COLO829 (cell line): ENCODE measurements around the gene PNPLA6.
A peak's percentile ranks its signal among the peaks of the same experiment; 100 is the strongest.

ENCODE experiments used
- DNase-seq: peaks from one replicate; pipeline ENCODE4 v3.0.0; 2012; ENCODE audit warnings: low spot score

The PNPLA6 gene

GRCh38 chr19:7535047-7535997 lies at the start of gene PNPLA6:
TSS of gene PNPLA6 (plus strand) at chr19:7535717. CDS start at chr19:7535789, 72 bp downstream.
- peak; percentile 93 for DNase-seq

GRCh38 chr19:7486923-7487322 lies 48.6 kb upstream of the PNPLA6 start:
- no peak for DNase-seq

- DNase-seq, result peak; percentile 97
These were observed 46.7 kb upstream of the PNPLA6 start, which contains the start of gene PEX11G for GRCh38 chr19:7488736-7489353. TSS of gene PEX11G (minus strand) at chr19:7489035. CDS start at chr19:7489010, 25 bp downstream.

GRCh38 chr19:7489609-7490044 lies 45.9 kb upstream of the PNPLA6 start:
- no peak for DNase-seq

- DNase-seq, result no peak
These were observed 43.4 kb upstream of the PNPLA6 start for GRCh38 chr19:7492142-7492541.

GRCh38 chr19:7492558-7492957 lies 43.0 kb upstream of the PNPLA6 start:
- no peak for DNase-seq

- DNase-seq, result no peak
These were observed 41.0 kb upstream of the PNPLA6 start for GRCh38 chr19:7494416-7495098.

GRCh38 chr19:7497292-7497691 lies 38.2 kb upstream of the PNPLA6 start:
- no peak for DNase-seq

- DNase-seq, result no peak
These were observed 34.6 kb upstream of the PNPLA6 start for GRCh38 chr19:7500811-7501450.

- DNase-seq, result no peak
These were observed 33.0 kb upstream of the PNPLA6 start for GRCh38 chr19:7502552-7502951.

GRCh38 chr19:7504684-7505083 lies 30.8 kb upstream of the PNPLA6 start:
- no peak for DNase-seq

- DNase-seq, result no peak
These were observed 30.2 kb upstream of the PNPLA6 start for GRCh38 chr19:7505288-7505681.

- DNase-seq, result peak; percentile 74
These were observed 29.7 kb upstream of the PNPLA6 start for GRCh38 chr19:7505682-7506384.

GRCh38 chr19:7506385-7507328 lies 28.9 kb upstream of the PNPLA6 start:
- DNase-seq, result peak; percentile 87

- DNase-seq, result peak; percentile 88
These were observed 27.6 kb upstream of the PNPLA6 start for GRCh38 chr19:7507884-7508283.

GRCh38 chr19:7509625-7510024 lies 25.9 kb upstream of the PNPLA6 start:
- DNase-seq, result no peak

- DNase-seq, result no peak
These were observed 23.1 kb upstream of the PNPLA6 start for GRCh38 chr19:7512400-7512851.

GRCh38 chr19:7513809-7514642 lies 21.5 kb upstream of the PNPLA6 start:
- DNase-seq, result no peak

- no peak for DNase-seq
These were observed 20.3 kb upstream of the PNPLA6 start for GRCh38 chr19:7515110-7515644.
